ENCODE data around the gene PRPF38B. TPM values are rescaled to one million over a fixed set of nuclear protein-coding genes. Genes with fewer than 3 reads are reported as not detected.

The PRPF38B gene
- polyA plus RNA-seq, 1 of the 3 experiments (the other 2 are of a cell fraction) = 17.5 TPM

GRCh38 chr1:108669679-108670078 lies 22.4 kb upstream of the PRPF38B start:
- Histone ChIP-seq H3K27ac (ENCODE audit: low read depth in 2 of 2, low read length in 1 of 2) (no peak overlapping the region), H4K20me1 (ENCODE audit: insufficient read depth) (no peaks in the 10 kb centered on the region), H3K27me3 (ENCODE audit: insufficient read depth) (no peaks in the 10 kb centered on the region), H3F3A (replicated peaks; ENCODE audit: insufficient read depth) (no peaks in the 10 kb centered on the region), H3K9me2 (no peaks in the 10 kb centered on the region), H3K9me3 (no peaks in the 10 kb centered on the region), H3K4me3 (ENCODE audit: low read depth in 2 of 2, low read length in 1 of 2) (no peak overlapping the region), H3K4me1 (ENCODE audit: control insufficient read depth in 1 of 2, insufficient read depth in 2 of 2, low read depth in 1 of 2, low read length in 1 of 2) (no peaks in the 10 kb centered on the region; a peak in 1 of 4 replicates), H3K4me2 (no peak overlapping the region), H3K36me3 (replicated peaks in 1 of 2; ENCODE audit: control insufficient read depth in 1 of 2, insufficient read depth in 2 of 2, low read length in 1 of 2) (no peaks in the 10 kb centered on the region), H3K9ac (no peak overlapping the region), H3K79me2 (ENCODE audit: insufficient read depth) (no peaks in the 10 kb centered on the region), H2AFZ (ENCODE audit: low read depth) (no peak overlapping the region)
- ChIA-PET CTCF (no interaction called here), POLR2A (no interaction called here)
- no peak for TF ChIP-seq FOXM1 (IDR thresholded peaks at IDR 0.05; ENCODE audit: low read depth)
- TF ChIP-seq SMC3 (IDR thresholded peaks at IDR 0.05; ENCODE audit: low read depth, low read length) = no peak
- TF ChIP-seq CHD2 (IDR thresholded peaks at IDR 0.05; ENCODE audit: low read length, partially characterized antibody) = no peak
- TF ChIP-seq RCOR1 (IDR thresholded peaks at IDR 0.05; ENCODE audit: low read length) = no peak
- no peak for TF ChIP-seq FOSL2 (IDR thresholded peaks at IDR 0.05; ENCODE audit: borderline replicate concordance, low read depth)
- TF ChIP-seq SIN3A (IDR thresholded peaks at IDR 0.05; ENCODE audit: borderline replicate concordance, low read depth, low read length) = no peak
- TF ChIP-seq USF2 (IDR thresholded peaks at IDR 0.05; ENCODE audit: borderline replicate concordance, low read depth, low read length) = no peak
- TF ChIP-seq TEAD4 (IDR thresholded peaks at IDR 0.05; ENCODE audit: borderline replicate concordance, insufficient read depth) = no peak
- no peak for TF ChIP-seq RFX5 (IDR thresholded peaks at IDR 0.05; ENCODE audit: low read length)
- TF ChIP-seq MAX (IDR thresholded peaks at IDR 0.05; ENCODE audit: low read depth) = no peak
- TF ChIP-seq PBX3 (IDR thresholded peaks at IDR 0.05) = no peak
- no peak for TF ChIP-seq MXI1 (IDR thresholded peaks at IDR 0.05; ENCODE audit: low read depth, low read length)
- no peak for TF ChIP-seq EP300 (IDR thresholded peaks at IDR 0.05; ENCODE audit: borderline replicate concordance in 1 of 2, low read depth in 1 of 2, low read length in 1 of 2)
- no peak for TF ChIP-seq RAD21 (IDR thresholded peaks at IDR 0.05; ENCODE audit: low read length)
- no peak for TF ChIP-seq MEF2A (IDR thresholded peaks at IDR 0.05; ENCODE audit: borderline replicate concordance, low read depth)
- DNase-seq = no peak
- 61% methylated on average over 7 of the region's 7 CpGs for WGBS (ENCODE audit: low lambda C conversion rate)

GRCh38 chr1:108670131-108670773 lies 21.9 kb upstream of the PRPF38B start:
- Histone ChIP-seq H3K9ac (no peak overlapping the region), H3F3A (replicated peaks; ENCODE audit: insufficient read depth) (no peaks in the 10 kb centered on the region), H3K27ac (ENCODE audit: low read depth in 2 of 2, low read length in 1 of 2) (no peak overlapping the region), H3K4me1 (ENCODE audit: control insufficient read depth in 1 of 2, insufficient read depth in 2 of 2, low read depth in 1 of 2, low read length in 1 of 2) (no peaks in the 10 kb centered on the region; a peak in 1 of 4 replicates), H3K4me2 (no peak overlapping the region), H4K20me1 (ENCODE audit: insufficient read depth) (no peaks in the 10 kb centered on the region), H3K36me3 (replicated peaks in 1 of 2; ENCODE audit: control insufficient read depth in 1 of 2, insufficient read depth in 2 of 2, low read length in 1 of 2) (no peaks in the 10 kb centered on the region), H2AFZ (ENCODE audit: low read depth) (no peak overlapping the region), H3K27me3 (ENCODE audit: insufficient read depth) (no peaks in the 10 kb centered on the region), H3K79me2 (ENCODE audit: insufficient read depth) (no peaks in the 10 kb centered on the region), H3K9me2 (no peaks in the 10 kb centered on the region), H3K4me3 (ENCODE audit: low read depth in 2 of 2, low read length in 1 of 2) (no peak overlapping the region), H3K9me3 (no peaks in the 10 kb centered on the region)
- POLR2A ChIA-PET = no interaction called here
- TF ChIP-seq MEF2A (IDR thresholded peaks at IDR 0.05; ENCODE audit: borderline replicate concordance, low read depth) = no peak
- no peak for TF ChIP-seq SMC3 (IDR thresholded peaks at IDR 0.05; ENCODE audit: low read depth, low read length)
- no peak for TF ChIP-seq YY1 (IDR thresholded peaks at IDR 0.05; ENCODE audit: low read depth)
- 63% methylated on average over 5 of the region's 5 CpGs for WGBS (ENCODE audit: low lambda C conversion rate)
- no peak for DNase-seq
- CTCF ChIA-PET = no interaction called here
